ENCODE results near the gene SNX10. TPM values are rescaled to one million over a fixed set of nuclear protein-coding genes. Genes with fewer than 3 reads are reported as not detected.

Gene SNX10
- total RNA-seq, 2 donors from 2014 or later, result 2.4 to 3.0 TPM

DNA sequence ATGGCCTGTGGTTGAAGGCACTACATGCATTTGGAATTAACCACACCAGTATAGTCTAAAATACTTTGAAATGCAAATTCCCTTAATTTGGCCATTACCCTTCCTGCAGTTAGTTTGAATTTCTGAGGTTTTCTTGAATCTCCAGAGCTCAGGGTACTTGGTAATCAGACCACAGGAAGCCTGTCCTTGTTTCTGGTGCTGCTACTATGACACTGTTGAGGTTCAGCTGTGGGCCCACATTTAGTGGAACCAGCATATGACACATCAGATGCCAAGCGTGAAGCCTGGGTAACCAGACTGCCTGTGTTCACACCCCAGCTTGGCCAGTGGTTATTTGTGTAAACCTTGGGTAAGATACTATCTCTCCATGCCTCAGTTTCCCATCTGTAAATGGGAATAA is 124.3 kb downstream of the SNX10 start:
- DNase-seq, result no peak
- ATAC-seq, result no peak
- intact Hi-C loops (cut with DNase I, micrococcal nuclease), result no loop called here

DNA sequence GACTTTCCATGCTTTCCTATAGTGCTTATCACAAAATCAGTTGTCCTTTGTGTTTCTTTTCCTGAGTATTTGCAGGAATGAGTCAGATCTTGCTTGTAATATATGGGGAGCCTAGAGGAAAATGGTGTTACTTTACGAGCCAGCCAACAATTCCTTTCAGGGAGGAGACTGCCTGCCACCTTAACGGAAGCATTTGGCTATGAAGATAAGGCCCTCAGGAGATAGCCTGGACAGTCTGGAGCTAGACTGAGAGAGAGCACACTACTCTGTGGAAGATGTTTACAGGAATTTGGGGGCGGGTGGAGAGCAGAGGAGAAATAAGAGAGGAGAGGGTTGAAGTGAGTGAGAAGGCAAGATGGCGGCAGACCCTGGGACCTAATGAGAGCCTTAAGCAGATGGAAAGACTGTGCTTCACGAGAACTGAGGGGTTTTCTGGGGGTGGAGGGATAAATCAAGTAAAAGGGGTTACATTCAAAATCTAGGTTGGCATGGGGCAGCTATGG is 126.3 kb downstream of the SNX10 start:
- DNase-seq (no peak), ATAC-seq (peak; percentile 74)
- intact Hi-C loops (cut with DNase I, micrococcal nuclease), result no loop called here

DNA sequence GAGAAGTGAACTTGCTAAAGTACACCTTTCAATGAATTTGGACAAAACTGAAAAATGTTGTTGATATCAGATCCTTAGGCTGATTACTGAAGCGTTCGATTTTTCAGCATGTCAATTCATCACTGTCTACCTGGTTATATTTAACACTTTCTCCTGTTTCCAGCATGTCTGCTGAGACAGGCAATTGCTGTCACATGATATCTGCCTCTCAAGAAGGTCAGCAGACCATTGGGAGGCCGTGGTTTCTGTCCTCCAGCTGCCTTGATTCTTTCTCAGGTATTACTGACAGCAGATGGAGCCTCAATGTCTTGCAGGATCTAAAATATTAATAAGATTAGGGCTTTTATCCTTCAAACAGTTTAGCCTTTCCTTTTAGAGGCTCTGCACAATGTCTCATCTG is 127.5 kb downstream of the SNX10 start:
- intact Hi-C loops (cut with DNase I, micrococcal nuclease), result no loop called here
- DNase-seq, result no peak
- ATAC-seq, result no peak

DNA sequence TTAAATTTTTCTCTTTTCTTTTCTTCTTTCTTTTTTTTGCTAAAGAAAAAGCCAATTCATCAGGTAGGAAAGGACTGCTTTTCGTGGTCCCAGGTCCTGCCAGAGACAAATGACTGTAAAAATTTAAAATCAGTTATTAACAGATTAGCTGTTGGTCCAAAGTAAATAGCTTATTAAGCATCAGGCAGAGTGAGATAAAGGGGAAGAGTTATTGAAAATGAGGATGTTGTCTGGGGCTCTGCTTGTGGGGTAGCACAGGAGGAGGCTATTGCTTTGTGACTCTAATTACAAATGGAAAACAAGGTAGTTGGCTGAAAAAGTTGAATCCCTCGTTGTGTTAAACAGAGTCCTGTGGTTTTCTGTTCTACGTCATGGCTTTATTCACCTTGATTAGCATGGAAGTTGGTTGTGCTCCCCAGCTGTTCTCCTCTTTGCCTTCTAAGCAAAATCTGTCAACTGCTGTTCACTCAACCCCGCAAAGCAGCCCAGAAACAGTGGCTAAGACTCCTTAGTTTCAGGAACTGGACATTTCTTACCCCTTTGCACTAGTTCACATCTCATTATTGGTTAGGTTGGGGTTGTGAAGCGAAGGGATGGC is 128.9 kb downstream of the SNX10 start:
- ATAC-seq (no peak), DNase-seq (no peak)
- intact Hi-C loops (cut with DNase I, micrococcal nuclease), result no loop called here

DNA sequence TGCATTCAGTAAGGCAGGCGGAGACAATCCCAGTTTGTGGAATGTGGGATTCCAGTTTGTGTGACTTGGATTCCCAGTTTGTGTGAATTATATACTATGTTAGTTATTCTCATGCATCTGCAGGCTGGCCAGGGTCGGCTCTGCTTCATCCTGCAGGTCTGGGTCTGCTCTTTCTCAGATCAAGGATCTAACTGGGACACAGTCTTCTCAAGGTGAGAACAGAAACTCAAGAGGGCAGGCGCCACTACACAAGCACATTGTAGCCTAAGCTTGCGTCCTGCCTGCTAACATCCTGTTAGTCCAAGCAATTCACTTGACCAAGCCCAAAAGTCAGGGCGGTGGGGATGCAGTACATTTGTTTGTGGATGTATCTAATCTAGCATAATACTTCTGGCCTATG is 131.1 kb downstream of the SNX10 start:
- intact Hi-C loops (cut with DNase I, micrococcal nuclease), result no loop called here
- no peak for ATAC-seq
- DNase-seq, result no peak

DNA sequence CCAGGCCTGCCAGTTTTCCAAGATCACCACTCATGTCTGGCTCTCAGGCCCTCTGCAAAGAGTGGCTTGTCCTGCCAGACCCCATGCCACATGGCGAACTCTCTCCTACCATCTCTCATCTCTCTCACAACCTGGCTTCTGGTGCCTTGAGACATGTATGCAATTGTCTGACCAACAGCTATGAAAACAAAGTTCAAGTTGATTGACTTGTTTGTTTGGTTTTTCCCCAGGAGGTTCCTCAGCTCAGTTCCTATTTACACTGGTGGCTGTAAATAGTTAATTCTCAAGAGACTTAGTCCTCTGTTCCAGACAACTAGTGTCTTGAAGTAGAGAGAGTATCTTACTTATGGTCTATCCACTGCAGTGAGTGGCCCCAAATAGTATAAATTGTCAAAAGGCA is 131.8 kb downstream of the SNX10 start:
- no peak for DNase-seq
- no peak for ATAC-seq
- intact Hi-C loops (cut with DNase I, micrococcal nuclease), result no loop called here

Other genes starting within 250 kb of the SNX10 start
- 10 to 100 TPM in 1 of 2 donors, 1 to 10 TPM in 1; 8.8 to 13.4 TPM for gene NFE2L3, start 139.7 kb upstream of the SNX10 start, total RNA-seq
- 100 to 1,000 TPM; 295 to 453 TPM for gene HNRNPA2B1, start 91.1 kb upstream of the SNX10 start, total RNA-seq
- 10 to 100 TPM; 73.3 to 81.3 TPM for gene CBX3, start 90.1 kb upstream of the SNX10 start, total RNA-seq